Liver (tissue), 3 donors: ENCODE measurements around the gene TUB.

Experiments used
- CTCF ChIP-seq: fragments of 150-350 bp; IDR thresholded peaks from 2 replicates; pipeline ENCODE4 v1.5.1; 2017; ENCODE audit warnings: improper control_type of control experiment, low read depth, low read length; ENCODE audit not compliant: missing input control
- FOXA1 ChIP-seq: IDR thresholded peaks from 2 replicates; pipeline ENCODE4 v1.6.1; 2016; ENCODE audit warnings: antibody characterized with exemption
- FOXA2 ChIP-seq: IDR thresholded peaks from 2 replicates; pipeline ENCODE4 v1.6.1; 2016; ENCODE audit warnings: antibody characterized with exemption
- GABPA ChIP-seq, 2 donors: IDR thresholded peaks in 1 of 2; conservative IDR thresholded peaks in 1 of 2; 2 replicates each; pipeline ENCODE4 v1.6.1; 2016; ENCODE audit warnings: antibody characterized with exemption in 2 of 2, mild to moderate bottlenecking in 1 of 2, moderate library complexity in 1 of 2
- JUND ChIP-seq, 2 donors: IDR thresholded peaks; 2 replicates each; pipeline ENCODE4 v1.6.1; 2016; ENCODE audit warnings: antibody characterized with exemption in 2 of 2
- MAX ChIP-seq: IDR thresholded peaks from 2 replicates; pipeline ENCODE4 v1.6.1; 2016; ENCODE audit warnings: antibody characterized with exemption
- NR2F2 ChIP-seq: IDR thresholded peaks from 2 replicates; pipeline ENCODE4 v1.6.1; 2016; ENCODE audit warnings: antibody characterized with exemption
- RAD21 ChIP-seq, 2 donors: IDR thresholded peaks; 2 replicates each; pipeline ENCODE4 v1.6.1; 2016; ENCODE audit warnings: antibody characterized with exemption in 2 of 2, mild to moderate bottlenecking in 2 of 2
- SP1 ChIP-seq: IDR thresholded peaks from 2 replicates; pipeline ENCODE4 v1.6.1; 2018; ENCODE audit warnings: antibody characterized with exemption, mild to moderate bottlenecking
- TAF1 ChIP-seq: conservative IDR thresholded peaks from 2 replicates; pipeline ENCODE4 v1.6.1; 2016; ENCODE audit warnings: antibody characterized with exemption, mild to moderate bottlenecking
- YY1 ChIP-seq: IDR thresholded peaks from 2 replicates; pipeline ENCODE4 v1.6.1; 2016; ENCODE audit warnings: antibody characterized with exemption, mild to moderate bottlenecking
- ZBTB33 ChIP-seq: IDR thresholded peaks from 2 replicates; pipeline ENCODE4 v1.6.1; 2016; ENCODE audit warnings: antibody characterized with exemption
- TF ChIP-seq, protein P1 (sequence below): IDR thresholded peaks from 2 replicates; pipeline ENCODE4 v1.6.1; 2016; ENCODE audit warnings: antibody characterized with exemption
- TF ChIP-seq, protein P2 (sequence below): IDR thresholded peaks from 2 replicates; pipeline ENCODE4 v1.6.1; 2016; ENCODE audit warnings: antibody characterized with exemption, mild to moderate bottlenecking
- donor health status: healthy.
- donor health status: healthy.

GRCh38 chr11:8122173-8122764 lies 41.3 kb downstream of the TUB start:
- TF ChIP-seq RAD21 (IDR thresholded peaks at IDR 0.05) (no peak), CTCF (no peak), SP1 (no peak), JUND (IDR thresholded peaks at IDR 0.05) (no peak), YY1 (no peak), GABPA (IDR thresholded peaks at IDR 0.05 in 1 of 2, conservative IDR thresholded peaks at IDR 0.05 in 1 of 2) (no peak), ZBTB33 (no peak), MAX (no peak), FOXA1 (no peak), TAF1 (no peak), NR2F2 (no peak), FOXA2 (no peak)
- TF ChIP-seq, protein P1, sequence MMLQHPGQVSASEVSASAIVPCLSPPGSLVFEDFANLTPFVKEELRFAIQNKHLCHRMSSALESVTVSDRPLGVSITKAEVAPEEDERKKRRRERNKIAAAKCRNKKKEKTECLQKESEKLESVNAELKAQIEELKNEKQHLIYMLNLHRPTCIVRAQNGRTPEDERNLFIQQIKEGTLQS: no peak
- TF ChIP-seq, protein P2, sequence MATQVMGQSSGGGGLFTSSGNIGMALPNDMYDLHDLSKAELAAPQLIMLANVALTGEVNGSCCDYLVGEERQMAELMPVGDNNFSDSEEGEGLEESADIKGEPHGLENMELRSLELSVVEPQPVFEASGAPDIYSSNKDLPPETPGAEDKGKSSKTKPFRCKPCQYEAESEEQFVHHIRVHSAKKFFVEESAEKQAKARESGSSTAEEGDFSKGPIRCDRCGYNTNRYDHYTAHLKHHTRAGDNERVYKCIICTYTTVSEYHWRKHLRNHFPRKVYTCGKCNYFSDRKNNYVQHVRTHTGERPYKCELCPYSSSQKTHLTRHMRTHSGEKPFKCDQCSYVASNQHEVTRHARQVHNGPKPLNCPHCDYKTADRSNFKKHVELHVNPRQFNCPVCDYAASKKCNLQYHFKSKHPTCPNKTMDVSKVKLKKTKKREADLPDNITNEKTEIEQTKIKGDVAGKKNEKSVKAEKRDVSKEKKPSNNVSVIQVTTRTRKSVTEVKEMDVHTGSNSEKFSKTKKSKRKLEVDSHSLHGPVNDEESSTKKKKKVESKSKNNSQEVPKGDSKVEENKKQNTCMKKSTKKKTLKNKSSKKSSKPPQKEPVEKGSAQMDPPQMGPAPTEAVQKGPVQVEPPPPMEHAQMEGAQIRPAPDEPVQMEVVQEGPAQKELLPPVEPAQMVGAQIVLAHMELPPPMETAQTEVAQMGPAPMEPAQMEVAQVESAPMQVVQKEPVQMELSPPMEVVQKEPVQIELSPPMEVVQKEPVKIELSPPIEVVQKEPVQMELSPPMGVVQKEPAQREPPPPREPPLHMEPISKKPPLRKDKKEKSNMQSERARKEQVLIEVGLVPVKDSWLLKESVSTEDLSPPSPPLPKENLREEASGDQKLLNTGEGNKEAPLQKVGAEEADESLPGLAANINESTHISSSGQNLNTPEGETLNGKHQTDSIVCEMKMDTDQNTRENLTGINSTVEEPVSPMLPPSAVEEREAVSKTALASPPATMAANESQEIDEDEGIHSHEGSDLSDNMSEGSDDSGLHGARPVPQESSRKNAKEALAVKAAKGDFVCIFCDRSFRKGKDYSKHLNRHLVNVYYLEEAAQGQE: no peak
